Spleen (tissue), 11 donors: ENCODE measurements around the gene SORCS1. TPM values are rescaled to one million over a fixed set of nuclear protein-coding genes. Genes with fewer than 3 reads are reported as not detected.

Experiments used
- DNase-seq: peaks from one replicate; pipeline ENCODE4 v3.0.0-alpha.2; 2020
- H3K27ac ChIP-seq, 8 donors: fragments of 200-600 bp; sonication (generic) in 7 of 8; 1 replicate in 4 of 8; 2 replicates in 4 of 8; pipeline versions ENCODE4 v1.5.0 to v1.8.0; 2016 to 2021; ENCODE audit warnings: inconsistent platforms in 4 of 8, mild to moderate bottlenecking in 4 of 8, moderate library complexity in 1 of 8
- H3K27me3 ChIP-seq, 7 donors: fragments of 200-600 bp; sonication (generic) in 6 of 7; replicated peaks in 1 of 7; 1 replicate in 4 of 7; 2 replicates in 3 of 7; pipeline versions ENCODE4 v1.5.0 to v1.8.0; 2016 to 2021; ENCODE audit warnings: inconsistent platforms in 3 of 7, mild to moderate bottlenecking in 1 of 7
- H3K36me3 ChIP-seq, 6 donors: fragments of 200-600 bp; sonication (generic) in 5 of 6; 1 replicate in 4 of 6; 2 replicates in 2 of 6; pipeline versions ENCODE4 v1.5.0 to v1.8.0; 2016 to 2021; ENCODE audit warnings: inconsistent platforms in 2 of 6
- H3K4me1 ChIP-seq, 6 donors: fragments of 200-600 bp; sonication (generic) in 5 of 6; 1 replicate in 3 of 6; 2 replicates in 3 of 6; pipeline versions ENCODE4 v1.5.0 to v1.8.0; 2016 to 2021; ENCODE audit warnings: inconsistent platforms in 3 of 6
- H3K4me3 ChIP-seq, 8 donors: fragments of 200-600 bp; sonication (generic) in 7 of 8; 1 replicate in 4 of 8; 2 replicates in 4 of 8; pipeline versions ENCODE4 v1.5.0 to v1.8.0; 2016 to 2021; ENCODE audit warnings: inconsistent platforms in 4 of 8, mild to moderate bottlenecking in 4 of 8, moderate library complexity in 2 of 8
- H3K9me3 ChIP-seq, 8 donors: fragments of 200-600 bp; sonication (generic) in 7 of 8; 1 replicate in 4 of 8; 2 replicates in 4 of 8; pipeline versions ENCODE4 v1.5.0 to v1.8.0; 2016 to 2021; ENCODE audit warnings: inconsistent platforms in 4 of 8
- CTCF ChIP-seq, 11 experiments: fragments of 200-600 bp in 7 of 11; fragments of 450-650 bp in 4 of 11; sonication (generic) in 4 of 11; IDR thresholded peaks in 8 of 11; conservative IDR thresholded peaks in 3 of 11; 1 replicate in 7 of 11; 2 replicates in 4 of 11; pipeline versions ENCODE4 v1.4.0 to v1.8.0; 2016 to 2021; ENCODE audit warnings: antibody characterized with exemption in 11 of 11, inconsistent platforms in 4 of 11, mild to moderate bottlenecking in 1 of 11
- POLR2A ChIP-seq, 3 donors: fragments of 450-650 bp; IDR thresholded peaks; one replicate each; pipeline ENCODE4 v1.5.1; 2017; ENCODE audit warnings: antibody characterized with exemption in 3 of 3, mild to moderate bottlenecking in 1 of 3
- POLR2AphosphoS5 ChIP-seq, 3 donors: sonication (generic); formaldehyde crosslinking; IDR thresholded peaks; one replicate each; pipeline ENCODE4 v1.5.1; 2017; ENCODE audit warnings: antibody characterized with exemption in 3 of 3
- WGBS, 5 donors: extraction: QIAGEN DNeasy Blood & Tissue Kit in 3 of 5; methylation state at CpG; one replicate each; pipeline versions ENCODE4 v1.1.5 to v1.1.7; 2013 to 2018; 5-methylcytosine and 5-hydroxymethylcytosine counted together
- intact Hi-C: fragments of 100-400 bp; cut with DNase I; formaldehyde crosslinking; loops from one replicate; pipeline ENCODE4 v1.15.0; 2023; ENCODE audit warnings: low total_unique reads
- polyA plus RNA-seq, 3 donors: library from polyadenylated mRNA; stranded (reverse); fragments of 200-250 nt; gene quantifications; one replicate each; pipeline ENCODE4 v1.2.1, GENCODE V29; 2013
- total RNA-seq, 7 donors: library from RNA; depleted of rRNA in 3 of 7; stranded (reverse); fragments of >200 nt in 3 of 7; fragmentation: NEBNext Ultra II Directional in 4 of 7; extraction: Animal tissue kit (Norgen Biotek cat#: 25700) in 4 of 7; gene quantifications; one replicate each; pipeline versions ENCODE4 v1.1.0 to v1.2.1, GENCODE V29; 2016 to 2021
- donor health status: healthy with polysubstance abuse.
- donor health status: DM: no; HTN: no; CAD: no; lungs with moderate emphysema.
- donor health status: DM: no; HTN: no; CAD: no.
- donor health status: Bipolar disorder and iron deficiency.
- donor health status: healthy.
- donor health status: DM: no; HTN: no; CAD: no.
- donor health status: DM: yes; HTN: yes; CAD: no.

SORCS1 gene
- total and polyA plus RNA-seq, 10 donors, result 0.67 to 2.7 (median 1.6) TPM

DNA sequence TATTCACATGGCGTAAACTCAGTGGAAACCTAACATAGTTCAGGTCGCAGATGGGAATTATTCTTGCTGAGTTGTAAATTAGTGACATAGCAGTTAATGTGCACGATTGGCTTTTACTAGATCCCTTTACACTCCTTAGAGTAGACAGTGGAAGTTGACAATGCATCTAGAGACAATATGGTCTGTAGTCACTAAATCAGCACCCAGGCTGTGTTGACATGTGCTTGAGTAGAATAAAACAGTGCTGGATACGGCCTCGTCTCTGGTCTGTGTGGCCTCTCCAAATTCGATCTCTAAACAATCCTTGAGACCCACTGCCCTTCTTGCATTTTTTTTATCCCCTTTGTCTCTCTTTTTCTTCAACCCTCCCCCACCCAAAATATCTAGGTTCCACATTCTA, 615.7 kb downstream of the SORCS1 start:
- H3K36me3 ChIP-seq, result no peaks in the 10 kb centered on the region
- no peak overlapping the region for H3K4me3 ChIP-seq
- H3K27me3 ChIP-seq, result no peaks in the 10 kb centered on the region
- no peaks in the 10 kb centered on the region for H3K4me1 ChIP-seq
- TF ChIP-seq POLR2A (IDR thresholded peaks at IDR 0.05), result no peak
- TF ChIP-seq CTCF (IDR thresholded peaks at IDR 0.05 in 8 of 11, conservative IDR thresholded peaks at IDR 0.05 in 3 of 11), result no peak
- TF ChIP-seq POLR2AphosphoS5 (IDR thresholded peaks at IDR 0.05), result no peak
- no peaks in the 10 kb centered on the region for H3K9me3 ChIP-seq
- no peak for DNase-seq
- intact Hi-C loops, result no loop called here
- H3K27ac ChIP-seq, result no peak overlapping the region
- WGBS, 5 donors, result 77 to 86% (median 80%) methylated on average over 6 of the region's 6 CpGs

DNA sequence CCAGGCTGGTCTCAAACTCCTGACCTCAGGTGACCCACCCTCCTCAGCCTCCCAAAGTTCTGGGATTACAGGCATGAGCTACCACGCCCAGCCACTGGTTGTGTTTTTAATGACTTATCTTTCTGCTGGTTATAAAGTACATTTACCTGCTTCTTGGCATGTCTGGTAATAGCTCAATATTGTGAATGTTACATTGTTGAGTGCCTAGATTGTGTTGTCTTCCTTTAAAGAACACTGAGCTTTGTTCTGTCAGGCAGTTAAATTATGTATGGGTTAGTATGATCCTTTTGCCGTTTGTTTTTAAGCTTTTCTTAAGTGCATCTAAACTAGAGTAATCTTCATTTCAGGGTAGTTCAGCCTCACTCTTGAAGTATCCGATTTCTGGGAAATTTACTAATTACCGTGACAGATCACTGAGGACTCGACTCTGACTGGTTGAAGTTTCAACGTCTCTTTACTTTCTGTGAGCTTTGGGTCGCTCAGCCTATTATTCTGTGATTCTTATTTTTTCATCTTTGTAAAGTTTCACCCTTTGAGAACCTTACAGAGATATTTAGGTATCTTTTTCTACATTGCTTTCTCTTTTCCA, 617.4 kb downstream of the SORCS1 start:
- no peaks in the 10 kb centered on the region for H3K9me3 ChIP-seq
- DNase-seq, result no peak
- no peak overlapping the region for H3K4me3 ChIP-seq
- no peak for TF ChIP-seq POLR2AphosphoS5 (IDR thresholded peaks at IDR 0.05)
- no peak for TF ChIP-seq POLR2A (IDR thresholded peaks at IDR 0.05)
- no peak for TF ChIP-seq CTCF (IDR thresholded peaks at IDR 0.05 in 8 of 11, conservative IDR thresholded peaks at IDR 0.05 in 3 of 11)
- H3K4me1 ChIP-seq, result no peaks in the 10 kb centered on the region
- no peak overlapping the region for H3K27ac ChIP-seq
- WGBS, 5 donors, result 86 to 91% (median 88%) methylated on average over 7 of the region's 7 CpGs
- H3K36me3 ChIP-seq, result no peaks in the 10 kb centered on the region
- intact Hi-C loops, result no loop called here
- H3K27me3 ChIP-seq, result no peaks in the 10 kb centered on the region

- no peaks in the 10 kb centered on the region for H3K27me3 ChIP-seq
- H3K9me3 ChIP-seq, result no peaks in the 10 kb centered on the region
- intact Hi-C loops, result no loop called here
- no peak overlapping the region for H3K27ac ChIP-seq
- 84 to 93% (median 91%) methylated on average over 3 of the region's 3 CpGs for WGBS, 5 donors
- H3K36me3 ChIP-seq, result no peaks in the 10 kb centered on the region
- no peak for TF ChIP-seq CTCF (IDR thresholded peaks at IDR 0.05 in 8 of 11, conservative IDR thresholded peaks at IDR 0.05 in 3 of 11)
- TF ChIP-seq POLR2A (IDR thresholded peaks at IDR 0.05), result no peak
- no peak for TF ChIP-seq POLR2AphosphoS5 (IDR thresholded peaks at IDR 0.05)
- DNase-seq, result no peak
- no peaks in the 10 kb centered on the region for H3K4me1 ChIP-seq
- no peak overlapping the region for H3K4me3 ChIP-seq
Observed at GRCh38 chr10:106542461-106542860, 622.0 kb downstream of the SORCS1 start.

DNA sequence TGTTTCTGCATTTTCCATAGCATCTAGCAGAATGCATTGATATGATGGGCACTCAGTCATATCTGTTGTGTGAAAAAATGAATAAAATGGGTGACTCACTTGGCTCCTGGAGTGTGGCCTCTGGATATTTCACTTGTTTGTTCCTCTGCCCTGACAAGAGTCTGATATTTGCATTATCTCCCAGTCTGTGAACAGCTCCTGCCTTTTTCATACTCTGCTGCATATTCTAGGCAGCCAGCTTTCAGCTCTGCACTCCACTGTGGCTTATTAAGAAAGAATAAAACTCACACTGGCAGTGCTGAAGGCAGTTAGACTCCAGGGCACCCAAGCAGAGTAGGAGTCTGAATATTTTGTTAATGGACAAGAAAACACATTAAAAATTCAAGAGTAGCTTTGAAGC, 623.9 kb downstream of the SORCS1 start:
- Histone ChIP-seq H3K4me3 (no peak overlapping the region), H3K4me1 (no peaks in the 10 kb centered on the region), H3K9me3 (no peaks in the 10 kb centered on the region), H3K36me3 (no peaks in the 10 kb centered on the region), H3K27ac (no peak overlapping the region), H3K27me3 (no peaks in the 10 kb centered on the region)
- DNase-seq, result no peak
- TF ChIP-seq POLR2A (IDR thresholded peaks at IDR 0.05) (no peak), CTCF (IDR thresholded peaks at IDR 0.05 in 8 of 11, conservative IDR thresholded peaks at IDR 0.05 in 3 of 11) (no peak), POLR2AphosphoS5 (IDR thresholded peaks at IDR 0.05) (no peak)
- intact Hi-C loops, result no loop called here
